Raji (cell line): ENCODE measurements around the gene CTSW.

ENCODE experiments used
- POLR2A ChIP-seq: IDR thresholded peaks from 2 replicates; pipeline ENCODE4 v1.6.1; 2011; ENCODE audit warnings: low read depth, low read length, control low read depth; ENCODE audit not compliant: insufficient read depth

Gene CTSW, protein sequence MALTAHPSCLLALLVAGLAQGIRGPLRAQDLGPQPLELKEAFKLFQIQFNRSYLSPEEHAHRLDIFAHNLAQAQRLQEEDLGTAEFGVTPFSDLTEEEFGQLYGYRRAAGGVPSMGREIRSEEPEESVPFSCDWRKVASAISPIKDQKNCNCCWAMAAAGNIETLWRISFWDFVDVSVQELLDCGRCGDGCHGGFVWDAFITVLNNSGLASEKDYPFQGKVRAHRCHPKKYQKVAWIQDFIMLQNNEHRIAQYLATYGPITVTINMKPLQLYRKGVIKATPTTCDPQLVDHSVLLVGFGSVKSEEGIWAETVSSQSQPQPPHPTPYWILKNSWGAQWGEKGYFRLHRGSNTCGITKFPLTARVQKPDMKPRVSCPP

DNA sequence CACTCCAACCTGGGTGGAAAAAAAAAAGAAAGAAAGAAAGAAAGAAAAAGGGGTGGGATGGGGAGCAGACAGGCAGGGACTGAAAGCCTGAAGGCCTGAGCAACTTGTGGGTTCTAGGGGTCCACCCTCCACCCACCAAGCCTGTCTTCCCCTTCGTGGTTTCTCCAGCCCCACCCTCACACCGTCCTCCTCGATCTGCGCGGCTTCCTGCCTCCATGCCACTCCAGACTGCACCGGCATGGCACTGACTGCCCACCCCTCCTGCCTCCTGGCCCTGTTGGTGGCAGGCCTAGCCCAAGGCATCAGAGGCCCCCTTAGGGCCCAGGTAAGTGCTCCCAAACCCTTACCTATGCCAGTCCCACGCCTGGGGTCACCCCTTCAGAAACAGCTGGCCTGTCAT lies at the start of gene CTSW:
CTSW (plus strand) TSS at position 221 of the 400 bp plus-strand sequence; CDS start at position 239, 18 bp downstream.
- no peak for TF ChIP-seq POLR2A

DNA sequence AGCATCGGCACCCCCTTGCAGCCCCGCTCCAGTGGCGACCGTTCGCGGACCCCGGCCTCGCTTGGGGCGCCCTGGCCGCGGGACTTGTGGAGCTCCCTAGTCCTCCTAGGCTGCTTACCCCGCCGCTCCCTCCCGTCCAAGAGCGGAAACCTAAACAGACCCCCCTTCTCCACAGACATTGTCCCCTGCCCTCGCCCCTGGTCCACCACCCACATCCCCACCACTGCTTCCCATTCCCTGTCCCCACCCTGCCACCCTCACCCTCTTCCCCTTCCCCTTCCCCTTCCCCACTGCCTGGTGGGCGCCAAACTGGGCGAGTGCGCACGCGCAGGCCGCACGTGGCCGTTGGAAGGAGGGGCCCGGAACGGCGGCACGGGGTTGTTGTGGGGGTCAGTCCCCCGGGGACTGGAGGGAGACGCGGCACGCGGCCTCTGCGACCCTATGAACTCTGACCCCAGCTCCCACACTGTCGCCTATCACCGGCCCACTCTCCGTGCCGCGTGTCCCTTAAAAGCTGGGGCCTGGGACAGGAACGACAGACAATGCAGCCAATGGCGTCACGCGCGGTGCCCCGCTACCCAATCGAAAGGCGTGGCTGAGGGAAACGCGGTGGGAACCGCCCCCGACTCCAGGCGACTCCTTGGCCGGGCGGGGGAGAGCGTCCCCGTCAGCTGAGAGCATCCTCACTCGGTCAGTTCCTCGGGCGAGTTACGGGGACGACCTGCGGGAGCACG lies 46.2 kb upstream of the CTSW start, which contains the start of gene SNX32:
SNX32 (plus strand) TSS at position 667 of the 734 bp plus-strand sequence. CDS start 103 bp downstream, outside the sequence.
- TF ChIP-seq POLR2A: peak; percentile 34

DNA sequence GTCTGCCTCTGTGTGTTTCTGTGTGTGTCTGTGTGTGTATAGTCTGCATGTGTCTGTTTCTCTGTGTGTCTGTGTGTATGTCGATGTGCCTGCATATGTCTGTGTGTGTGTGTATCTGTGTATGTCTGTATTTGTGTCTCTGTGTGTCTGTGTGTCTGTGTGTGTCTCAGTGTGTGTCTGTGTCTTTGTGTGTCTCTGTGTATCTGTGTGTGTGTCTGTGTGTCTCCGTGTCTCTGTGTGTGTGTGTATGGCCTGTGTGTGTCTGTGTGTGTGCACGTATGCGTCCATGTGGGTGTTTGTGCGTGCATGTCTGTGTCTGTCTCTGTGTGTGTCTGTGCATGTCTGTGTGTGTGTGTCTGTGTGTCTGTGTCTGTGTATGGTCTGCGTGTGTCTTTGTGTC lies 45.4 kb upstream of the CTSW start:
- TF ChIP-seq POLR2A: no peak

DNA sequence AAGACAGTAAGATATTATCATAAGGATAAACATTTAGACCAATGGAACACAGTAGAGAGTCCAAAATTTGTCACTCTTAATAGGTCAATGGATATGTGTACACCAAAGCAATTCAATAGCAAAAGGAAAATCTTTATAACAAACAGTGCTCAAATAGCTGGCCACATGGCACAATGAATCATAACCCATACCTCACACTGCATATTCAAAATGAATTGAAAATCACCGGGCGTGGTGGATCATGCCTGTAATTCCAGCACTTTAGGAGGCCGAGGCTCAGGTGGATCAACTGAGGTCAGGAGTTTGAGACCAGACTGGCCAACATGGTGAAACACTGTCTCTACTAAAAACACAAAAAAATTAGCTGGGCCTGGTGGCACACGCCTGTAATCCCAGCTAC lies 37.5 kb upstream of the CTSW start:
- TF ChIP-seq POLR2A: no peak

DNA sequence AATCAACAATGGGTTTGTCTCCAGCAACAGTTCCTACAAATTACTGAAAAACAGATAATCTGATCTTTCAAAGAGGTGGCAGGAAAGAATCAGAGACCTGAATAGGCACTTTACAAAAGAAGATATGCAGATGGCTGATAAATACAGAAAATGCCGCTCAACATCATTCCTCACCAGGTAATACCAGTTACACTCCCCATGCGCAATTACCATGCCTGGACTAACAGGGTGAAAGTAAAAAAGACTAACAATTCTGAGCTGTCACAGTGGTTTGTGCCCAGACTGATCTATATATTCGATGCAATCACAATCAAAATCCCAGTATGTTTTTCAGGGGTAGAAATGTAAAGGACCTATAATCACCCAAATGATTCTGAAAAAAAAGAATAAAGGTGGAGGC lies 35.8 kb upstream of the CTSW start:
- TF ChIP-seq POLR2A: no peak

DNA sequence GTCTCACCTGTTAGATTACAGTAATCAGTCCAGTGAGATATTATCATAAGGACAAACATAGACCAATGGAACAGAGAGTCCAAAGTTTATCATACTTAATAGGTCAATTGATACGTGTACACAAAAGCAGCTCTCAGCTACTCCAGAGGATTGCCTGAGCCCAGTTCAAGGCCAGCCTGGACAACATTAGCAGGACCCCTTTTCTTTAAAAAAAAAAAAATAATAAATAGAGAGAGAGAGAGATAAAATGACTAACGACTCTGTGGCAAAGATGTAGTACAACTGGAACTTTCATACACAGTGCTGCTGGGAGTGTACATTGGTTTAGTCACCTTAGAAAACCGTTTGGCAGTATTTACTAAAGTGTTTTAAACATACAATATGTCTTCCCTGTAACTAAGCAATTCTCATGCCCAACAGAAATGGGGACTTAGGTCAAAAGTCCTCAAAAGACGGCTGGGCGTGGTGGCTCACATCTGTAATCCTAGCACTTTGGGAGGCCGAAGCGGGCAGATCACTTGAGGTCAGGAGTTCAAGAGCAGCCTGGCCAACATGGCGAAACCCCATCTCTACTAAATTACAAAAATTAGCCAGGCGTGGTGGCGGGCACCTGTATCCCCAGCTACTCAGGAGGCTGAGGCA lies 35.3 kb upstream of the CTSW start:
- TF ChIP-seq POLR2A: no peak

DNA sequence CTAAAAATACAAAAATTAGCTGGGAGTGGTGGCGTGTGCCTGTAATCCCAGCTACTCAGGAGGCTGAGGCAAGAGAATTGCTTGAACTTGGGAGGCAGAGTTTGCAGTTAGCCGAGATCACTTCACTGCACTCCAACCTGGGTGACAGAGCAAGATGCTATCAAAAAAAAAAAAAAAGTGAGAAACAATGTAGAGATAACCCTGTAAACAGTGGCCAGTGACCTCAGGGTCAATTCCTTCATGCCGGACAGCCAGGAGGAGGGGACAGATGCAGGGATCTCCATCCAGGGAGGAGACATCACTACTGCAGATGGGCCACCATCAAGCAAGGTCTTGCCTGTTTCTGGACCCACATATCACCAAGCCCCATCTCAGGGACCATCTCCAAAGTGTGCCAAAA lies 31.9 kb upstream of the CTSW start:
- no peak for TF ChIP-seq POLR2A

DNA sequence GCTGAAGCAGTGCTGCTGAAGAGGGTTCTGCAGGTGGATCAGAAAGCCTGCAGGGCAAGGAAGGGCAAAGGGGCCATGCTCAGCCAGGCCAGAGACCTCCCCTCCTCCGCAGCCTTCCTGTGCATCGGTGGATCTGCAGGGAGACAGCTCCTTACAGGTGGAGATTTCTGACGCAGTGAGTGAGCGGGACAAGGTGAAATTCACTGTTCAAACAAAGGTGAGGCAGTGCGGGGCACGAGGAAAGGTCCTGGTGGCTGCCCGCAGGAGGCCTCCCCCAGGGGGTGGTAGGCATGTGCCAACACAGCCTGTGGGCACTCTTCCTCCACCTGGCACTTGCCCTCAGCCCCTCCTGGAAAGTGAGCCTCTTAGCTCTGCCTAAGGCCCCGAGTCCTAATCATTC lies 30.3 kb upstream of the CTSW start:
- TF ChIP-seq POLR2A: no peak

DNA sequence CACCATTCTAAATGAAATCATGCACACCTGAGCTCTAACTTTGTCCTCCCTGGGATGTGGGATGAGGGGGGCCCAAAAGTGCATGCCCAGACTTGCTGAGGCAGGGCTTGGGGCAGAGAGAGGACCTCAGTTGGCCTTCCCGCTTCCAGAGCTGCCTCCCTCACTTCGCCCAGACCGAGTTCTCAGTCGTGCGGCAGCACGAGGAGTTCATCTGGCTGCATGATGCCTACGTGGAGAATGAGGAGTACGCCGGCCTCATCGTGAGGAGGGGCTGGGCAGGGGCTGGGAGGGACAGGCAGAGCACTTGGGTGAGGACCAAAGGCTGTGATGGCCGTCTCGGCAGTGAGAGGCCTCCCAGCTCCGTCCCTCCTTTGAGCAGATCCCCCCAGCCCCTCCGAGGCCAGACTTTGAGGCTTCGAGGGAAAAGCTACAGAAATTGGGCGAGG lies 29.8 kb upstream of the CTSW start:
- no peak for TF ChIP-seq POLR2A

DNA sequence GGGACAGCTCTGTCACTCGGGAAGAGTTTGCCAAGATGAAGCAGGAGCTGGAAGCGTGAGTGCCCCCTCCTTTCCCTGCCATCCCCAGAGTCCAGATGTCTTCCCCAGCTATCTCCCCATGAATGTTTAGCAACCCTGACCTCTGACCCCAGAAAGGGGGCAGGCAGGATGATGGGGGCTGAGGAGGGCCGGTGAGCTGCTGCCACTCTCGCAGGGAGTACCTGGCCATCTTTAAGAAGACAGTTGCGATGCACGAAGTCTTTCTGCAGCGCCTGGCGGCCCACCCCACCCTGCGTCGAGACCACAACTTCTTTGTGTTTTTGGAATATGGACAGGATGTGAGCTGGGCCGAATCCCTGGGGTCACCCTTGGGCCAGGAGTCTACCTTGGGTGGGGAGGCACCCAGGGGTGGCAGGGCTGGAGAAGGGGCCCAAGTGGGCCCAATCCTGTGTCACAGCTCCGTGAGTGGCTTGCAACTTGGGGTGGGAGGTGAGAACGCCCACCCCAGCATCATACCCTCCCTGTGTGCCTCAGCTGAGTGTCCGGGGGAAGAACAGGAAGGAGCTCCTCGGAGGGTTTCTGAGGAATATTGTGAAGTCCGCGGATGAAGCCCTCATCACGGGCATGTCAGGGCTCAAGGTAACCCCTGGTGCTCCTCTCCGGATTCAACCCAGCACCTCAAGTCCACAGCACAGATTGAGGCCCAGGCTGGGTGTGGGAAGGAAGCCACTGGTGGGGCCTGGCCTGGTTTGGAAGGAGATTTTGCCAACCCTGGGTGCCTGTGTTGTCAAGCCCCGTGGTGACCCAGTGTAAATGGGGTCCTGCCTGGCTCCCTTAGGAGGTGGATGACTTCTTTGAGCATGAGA lies 29.2 kb upstream of the CTSW start:
- TF ChIP-seq POLR2A: no peak

DNA sequence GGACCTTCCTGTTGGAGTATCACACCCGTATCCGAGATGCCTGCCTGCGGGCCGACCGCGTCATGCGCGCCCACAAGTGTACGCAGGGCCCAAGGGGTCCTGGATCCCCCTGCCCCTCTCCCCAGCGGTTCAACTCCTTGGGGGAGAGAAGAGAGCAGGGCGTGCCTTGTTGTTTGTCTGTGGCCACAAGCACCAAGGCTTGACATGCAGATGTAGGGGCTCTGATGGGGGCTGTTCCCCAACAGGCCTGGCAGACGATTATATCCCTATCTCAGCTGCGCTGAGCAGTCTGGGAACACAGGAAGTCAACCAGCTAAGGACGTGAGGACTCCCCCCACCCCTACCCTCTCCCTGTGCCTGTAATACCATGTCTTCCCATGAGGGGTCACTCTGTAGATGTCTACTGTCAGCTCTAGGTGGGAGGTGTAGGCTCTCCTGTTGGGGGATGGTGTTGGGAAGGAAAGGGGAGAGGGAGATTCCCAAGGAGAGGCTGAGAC lies 28.5 kb upstream of the CTSW start:
- no peak for TF ChIP-seq POLR2A

DNA sequence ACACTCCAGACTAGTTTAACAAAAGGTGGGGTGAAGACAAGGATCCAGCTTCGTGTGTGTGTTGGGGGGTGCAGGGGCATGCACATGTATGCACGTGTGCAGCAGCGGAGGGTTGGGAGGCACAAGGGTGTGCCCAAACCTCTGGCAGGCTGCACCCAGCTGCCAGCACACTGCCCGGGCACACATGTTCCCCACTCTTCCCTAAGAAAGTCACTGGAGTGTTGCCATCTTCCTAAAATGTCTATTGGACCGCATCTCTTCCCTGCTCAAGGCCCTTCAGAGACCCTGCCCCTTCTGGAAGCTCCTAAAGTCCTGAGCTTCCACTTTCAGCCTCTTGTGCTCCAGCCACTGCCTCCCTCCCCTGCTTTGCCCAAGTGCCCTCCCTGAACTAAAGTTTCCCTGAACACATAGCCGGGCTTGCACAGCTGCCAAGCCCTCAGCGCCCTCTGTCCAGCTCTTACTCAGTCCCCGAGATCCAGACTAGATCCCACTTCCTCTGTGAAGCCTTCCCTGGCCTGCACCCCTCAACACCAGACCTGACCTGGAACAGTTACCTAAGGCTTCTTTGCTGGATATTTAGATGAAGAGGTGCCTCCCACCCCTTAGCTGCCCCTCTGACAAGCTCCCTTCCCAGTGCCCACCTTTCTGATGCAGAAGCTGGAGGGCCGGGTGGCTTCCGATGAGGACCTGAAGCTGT lies 27.7 kb upstream of the CTSW start:
- no peak for TF ChIP-seq POLR2A

DNA sequence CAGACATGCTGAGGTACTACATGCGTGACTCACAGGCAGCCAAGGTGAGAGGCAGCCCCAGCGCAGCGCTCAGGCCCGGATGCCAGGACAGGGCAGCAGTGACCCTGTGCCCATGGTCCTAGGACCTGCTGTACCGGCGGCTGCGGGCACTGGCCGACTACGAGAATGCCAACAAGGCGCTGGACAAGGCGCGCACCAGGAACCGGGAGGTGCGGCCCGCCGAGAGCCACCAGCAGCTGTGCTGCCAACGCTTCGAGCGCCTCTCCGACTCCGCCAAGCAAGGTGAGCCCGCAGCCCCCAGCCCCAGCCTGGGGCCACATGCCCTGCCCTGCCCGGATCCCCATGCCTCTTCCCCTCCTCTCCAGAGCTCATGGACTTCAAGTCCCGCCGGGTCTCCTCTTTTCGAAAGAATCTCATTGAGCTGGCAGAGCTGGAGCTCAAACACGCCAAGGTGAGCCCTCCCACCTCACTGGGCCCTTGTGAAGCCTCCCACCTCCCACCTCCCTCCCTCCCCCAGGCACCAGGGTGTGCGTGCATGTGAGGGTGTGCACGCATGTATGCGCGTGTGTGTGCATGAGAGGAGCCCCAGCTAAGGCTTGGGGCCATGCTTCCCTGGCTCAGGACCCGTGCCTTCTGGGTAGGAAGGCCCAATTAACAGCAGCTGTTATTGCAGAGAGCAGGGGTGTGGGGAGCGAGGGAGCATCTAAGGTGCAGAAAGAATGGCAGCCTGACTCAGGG lies 27.0 kb upstream of the CTSW start:
- TF ChIP-seq POLR2A: no peak
